GM11168 (cell line): ENCODE results near the gene CX3CR1.
"Not testable (repeated sequence)": the region's sequence is repeated elsewhere in the genome, so short reads cannot be mapped to it uniquely, and the experiment has no call there.

Source experiments
- in situ Hi-C: fragments of 300-500 bp; cut with MboI; formaldehyde crosslinking; loops from one replicate; pipeline ENCODE4 v1.12.0; 2022; ENCODE audit warnings: low sequenced_read_pairs; ENCODE audit not compliant: unreplicated experiment

The CX3CR1 gene

GRCh38 chr3:39279745-39280517 lies at the start of gene CX3CR1:
Gene CX3CR1, minus strand, starts transcription at chr3:39280036. Its CDS starts 13,527 bp downstream, at chr3:39266509.
- in situ Hi-C loops, result loop anchor here (25.0 kb wide), 1 partner anchor 193 kb away; no protein-coding TSS in a partner anchor

GRCh38 chr3:39329493-39329892 lies 49.7 kb upstream of the CX3CR1 start, which contains the start of gene CCR8:
Gene CCR8, plus strand, starts transcription at chr3:39329709. Its CDS starts 2,623 bp downstream, at chr3:39332332.
- in situ Hi-C loops, result no loop called here

GRCh38 chr3:39327746-39328349 lies 48.0 kb upstream of the CX3CR1 start:
- in situ Hi-C loops, result no loop called here

- in situ Hi-C loops, result no loop called here
These were observed 47.4 kb upstream of the CX3CR1 start for GRCh38 chr3:39327053-39327745.

- in situ Hi-C loops, result no loop called here
These were observed 45.4 kb upstream of the CX3CR1 start for GRCh38 chr3:39325236-39325635.

- in situ Hi-C loops, result no loop called here
These were observed 43.7 kb upstream of the CX3CR1 start for GRCh38 chr3:39323494-39323893.

- in situ Hi-C loops, result no loop called here
These were observed 43.1 kb upstream of the CX3CR1 start for GRCh38 chr3:39322936-39323335.

- in situ Hi-C loops, result not testable (repeated sequence)
These were observed 42.4 kb upstream of the CX3CR1 start for GRCh38 chr3:39322209-39322715.

GRCh38 chr3:39321574-39321983 lies 41.7 kb upstream of the CX3CR1 start:
- in situ Hi-C loops, result not testable (repeated sequence)

GRCh38 chr3:39319249-39319648 lies 39.4 kb upstream of the CX3CR1 start:
- in situ Hi-C loops, result no loop called here

GRCh38 chr3:39318301-39318700 lies 38.5 kb upstream of the CX3CR1 start:
- in situ Hi-C loops, result no loop called here

GRCh38 chr3:39317571-39318169 lies 37.8 kb upstream of the CX3CR1 start:
- in situ Hi-C loops, result no loop called here

GRCh38 chr3:39315420-39315819 lies 35.6 kb upstream of the CX3CR1 start:
- in situ Hi-C loops, result no loop called here

- in situ Hi-C loops, result no loop called here
These were observed 33.5 kb upstream of the CX3CR1 start for GRCh38 chr3:39313289-39313688.

GRCh38 chr3:39302178-39302577 lies 22.3 kb upstream of the CX3CR1 start:
- in situ Hi-C loops, result no loop called here

GRCh38 chr3:39299279-39299678 lies 19.4 kb upstream of the CX3CR1 start:
- in situ Hi-C loops, result loop anchor here (25.0 kb wide), 1 partner anchor 212 kb away; no protein-coding TSS in a partner anchor

- in situ Hi-C loops, result loop anchor here (25.0 kb wide), 1 partner anchor 209 kb away; no protein-coding TSS in a partner anchor
These were observed 16.6 kb upstream of the CX3CR1 start for GRCh38 chr3:39296197-39297077.

- in situ Hi-C loops, result loop anchor here (25.0 kb wide), 1 partner anchor 208 kb away; no protein-coding TSS in a partner anchor
These were observed 15.4 kb upstream of the CX3CR1 start for GRCh38 chr3:39295184-39295775.
